Uterus (tissue), 4 donors: ENCODE results near the gene ERVFRD-1. TPM values are rescaled to one million over a fixed set of nuclear protein-coding genes. Genes with fewer than 3 reads are reported as not detected.

Source experiments
- DNase-seq, 2 donors: peaks; one replicate each; pipeline ENCODE4 v3.0.0-alpha.2; 2019 to 2020
- H3K27ac ChIP-seq, 2 donors: fragments of 200-600 bp; sonication (generic); 1 replicate in 1 of 2; 2 replicates in 1 of 2; pipeline ENCODE4 v1.5.1; 2016 to 2018
- H3K27me3 ChIP-seq, 2 donors: fragments of 200-600 bp; sonication (generic); one replicate each; pipeline ENCODE4 v1.5.1; 2018 to 2019; ENCODE audit warnings: control low read depth in 1 of 2
- H3K36me3 ChIP-seq, 2 donors: fragments of 200-600 bp; sonication (generic); one replicate each; pipeline ENCODE4 v1.5.1; 2019; ENCODE audit warnings: control low read depth in 1 of 2
- H3K4me1 ChIP-seq, 2 donors: fragments of 200-600 bp; sonication (generic); one replicate each; pipeline ENCODE4 v1.5.1; 2018 to 2019; ENCODE audit warnings: control low read depth in 1 of 2
- H3K4me3 ChIP-seq, 2 donors: fragments of 200-600 bp; sonication (generic); 1 replicate in 1 of 2; 2 replicates in 1 of 2; pipeline ENCODE4 v1.5.1; 2018 to 2019; ENCODE audit warnings: mild to moderate bottlenecking in 1 of 2
- H3K9me3 ChIP-seq, 2 donors: fragments of 200-600 bp; sonication (generic); one replicate each; pipeline ENCODE4 v1.5.1; 2019; ENCODE audit warnings: control low read depth in 1 of 2
- POLR2A ChIP-seq, 2 donors: fragments of 450-650 bp; IDR thresholded peaks; one replicate each; pipeline ENCODE4 v1.6.1; 2016; ENCODE audit warnings: antibody characterized with exemption in 2 of 2, mild to moderate bottlenecking in 1 of 2, moderate library complexity in 1 of 2
- intact Hi-C: fragments of 100-400 bp; cut with DNase I; formaldehyde crosslinking; loops from one replicate; pipeline ENCODE4 v1.15.1; 2023; ENCODE audit warnings: low total_unique reads
- total RNA-seq, 4 donors: library from RNA; depleted of rRNA in 3 of 4; stranded (reverse); fragments of >200 nt in 3 of 4; gene quantifications; one replicate each; pipeline versions ENCODE4 v1.1.0 to v1.2.4, GENCODE V29; 2014 to 2023
- TF ChIP-seq, protein P1 (sequence below), 4 experiments: fragments of 200-600 bp in 2 of 4; fragments of 450-650 bp in 2 of 4; sonication (generic) in 2 of 4; IDR thresholded peaks; one replicate each; pipeline ENCODE4 v1.5.1; 2016 to 2019; ENCODE audit warnings: antibody characterized with exemption in 4 of 4, mild to moderate bottlenecking in 2 of 4, moderate library complexity in 1 of 4
- donor health status: DM: yes; HTN: yes; CAD: no.

ERVFRD-1 gene
- total RNA-seq, 4 donors from 2014 or later, result 0.14 to 0.21 TPM; not detected in 2

DNA sequence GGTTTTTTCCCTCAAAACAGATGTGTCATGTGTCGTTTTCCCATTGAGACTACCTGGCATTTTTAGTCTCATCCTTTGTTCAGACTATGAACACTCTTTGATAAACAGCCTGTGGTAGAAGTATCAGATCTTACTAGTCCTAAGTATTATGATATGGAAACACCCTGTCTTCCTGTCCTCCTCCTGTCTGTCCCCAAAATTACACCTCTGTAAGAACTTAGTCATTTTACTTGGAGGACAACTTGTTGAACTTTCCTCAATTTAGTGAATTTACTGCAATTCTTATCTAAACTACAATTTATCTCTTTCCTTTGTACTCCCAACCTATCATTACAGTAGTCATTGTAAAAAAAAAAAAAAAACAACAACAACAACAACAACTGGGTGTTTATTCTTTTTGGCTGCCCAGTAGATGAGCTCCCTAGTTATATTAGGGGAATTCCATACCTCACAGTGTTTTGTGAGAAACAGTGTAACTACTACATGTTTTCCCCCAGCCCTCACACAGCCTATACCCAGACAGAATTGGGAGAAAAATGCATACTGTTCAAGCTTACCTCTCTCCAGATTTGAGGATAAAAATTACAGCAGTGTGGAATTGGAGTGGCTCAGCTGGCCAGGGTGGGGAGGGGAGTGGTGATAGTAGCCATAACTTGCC lies 18.5 kb upstream of the ERVFRD-1 start:
- Histone ChIP-seq H3K27ac (no peak overlapping the region), H3K4me3 (no peak overlapping the region), H3K4me1 (peaks cover 0 to 4% of the 10 kb centered on the region in 2 donors), H3K27me3 (no peaks in the 10 kb centered on the region), H3K36me3 (no peaks in the 10 kb centered on the region), H3K9me3 (no peaks in the 10 kb centered on the region)
- DNase-seq, result no peak
- no peak for TF ChIP-seq POLR2A (IDR thresholded peaks at IDR 0.05)
- intact Hi-C loops, result no loop called here

DNA sequence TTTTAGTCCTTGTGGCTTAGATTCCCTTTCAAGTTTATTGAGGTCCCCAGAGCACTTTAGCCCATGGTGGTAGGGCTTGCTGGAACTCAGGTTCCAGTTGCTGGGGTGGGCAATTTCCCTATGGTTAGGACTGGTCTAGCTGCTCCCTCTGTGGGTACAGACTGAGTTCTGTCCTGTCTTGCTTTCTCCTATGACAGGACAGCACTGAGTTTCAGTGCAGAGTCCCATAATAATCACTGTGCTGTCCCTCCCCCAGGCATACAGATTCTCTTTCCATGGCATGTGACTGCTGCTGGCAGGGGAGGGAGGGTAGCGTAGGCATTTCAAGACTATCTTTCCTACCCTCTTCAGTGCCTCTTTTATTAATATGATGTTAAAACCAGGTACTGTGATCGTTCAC lies 17.1 kb upstream of the ERVFRD-1 start:
- no peak for DNase-seq
- H3K27me3 ChIP-seq, result no peaks in the 10 kb centered on the region
- no peak overlapping the region for H3K27ac ChIP-seq
- H3K9me3 ChIP-seq, result no peaks in the 10 kb centered on the region
- intact Hi-C loops, result no loop called here
- no peak for TF ChIP-seq POLR2A (IDR thresholded peaks at IDR 0.05)
- TF ChIP-seq, protein P1, sequence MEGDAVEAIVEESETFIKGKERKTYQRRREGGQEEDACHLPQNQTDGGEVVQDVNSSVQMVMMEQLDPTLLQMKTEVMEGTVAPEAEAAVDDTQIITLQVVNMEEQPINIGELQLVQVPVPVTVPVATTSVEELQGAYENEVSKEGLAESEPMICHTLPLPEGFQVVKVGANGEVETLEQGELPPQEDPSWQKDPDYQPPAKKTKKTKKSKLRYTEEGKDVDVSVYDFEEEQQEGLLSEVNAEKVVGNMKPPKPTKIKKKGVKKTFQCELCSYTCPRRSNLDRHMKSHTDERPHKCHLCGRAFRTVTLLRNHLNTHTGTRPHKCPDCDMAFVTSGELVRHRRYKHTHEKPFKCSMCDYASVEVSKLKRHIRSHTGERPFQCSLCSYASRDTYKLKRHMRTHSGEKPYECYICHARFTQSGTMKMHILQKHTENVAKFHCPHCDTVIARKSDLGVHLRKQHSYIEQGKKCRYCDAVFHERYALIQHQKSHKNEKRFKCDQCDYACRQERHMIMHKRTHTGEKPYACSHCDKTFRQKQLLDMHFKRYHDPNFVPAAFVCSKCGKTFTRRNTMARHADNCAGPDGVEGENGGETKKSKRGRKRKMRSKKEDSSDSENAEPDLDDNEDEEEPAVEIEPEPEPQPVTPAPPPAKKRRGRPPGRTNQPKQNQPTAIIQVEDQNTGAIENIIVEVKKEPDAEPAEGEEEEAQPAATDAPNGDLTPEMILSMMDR (IDR thresholded peaks at IDR 0.05), result no peak
- no peak overlapping the region for H3K4me3 ChIP-seq
- no peaks in the 10 kb centered on the region for H3K36me3 ChIP-seq
- peaks cover 0 to 4% of the 10 kb centered on the region in 2 donors for H3K4me1 ChIP-seq

DNA sequence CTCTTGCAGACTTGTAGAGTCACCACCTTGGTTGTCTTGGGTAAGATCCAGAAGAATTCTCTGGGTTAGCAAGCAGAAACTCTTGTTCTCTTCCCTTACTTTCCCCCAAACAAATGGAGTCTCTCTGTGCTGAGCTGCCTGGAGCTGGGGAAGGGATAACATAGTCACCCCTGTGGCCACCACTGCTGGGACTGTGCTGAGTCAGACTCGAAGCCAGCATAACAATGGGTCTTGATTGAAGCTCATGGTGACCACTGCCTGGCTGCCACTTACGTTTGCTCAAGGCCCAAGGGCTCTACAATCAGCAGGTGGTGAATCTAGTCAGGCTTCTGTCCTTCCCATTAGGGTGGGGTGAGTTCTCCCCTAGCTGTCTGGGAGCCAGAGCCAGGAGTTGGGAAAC lies 15.4 kb upstream of the ERVFRD-1 start:
- H3K27me3 ChIP-seq, result no peaks in the 10 kb centered on the region

DNA sequence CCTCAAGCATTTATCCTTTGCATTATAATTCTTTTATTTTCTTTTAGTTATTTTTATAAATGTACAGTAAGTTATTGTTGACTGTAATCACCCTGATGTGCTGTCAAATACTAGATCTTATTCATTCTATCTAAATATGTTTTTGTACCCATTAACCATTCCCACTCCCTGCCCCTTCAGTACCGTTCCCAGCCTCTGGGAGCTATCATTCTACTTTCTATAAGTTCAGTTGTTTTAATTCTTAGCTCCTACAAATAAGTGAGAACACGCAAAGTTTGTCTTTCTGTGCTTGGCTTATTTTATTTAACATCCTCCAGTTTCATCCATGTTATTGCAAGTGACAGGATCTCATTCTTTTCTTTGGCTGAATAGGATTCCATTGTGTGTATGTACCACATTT lies 12.5 kb upstream of the ERVFRD-1 start:
- TF ChIP-seq POLR2A (IDR thresholded peaks at IDR 0.05), result no peak
- TF ChIP-seq, protein P1 (IDR thresholded peaks at IDR 0.05), result no peak
- H3K9me3 ChIP-seq, result no peaks in the 10 kb centered on the region
- no peak for DNase-seq
- no peaks in the 10 kb centered on the region for H3K36me3 ChIP-seq
- H3K27ac ChIP-seq, result no peak overlapping the region
- H3K4me1 ChIP-seq, result peaks cover 0 to 4% of the 10 kb centered on the region in 2 donors
- no peak overlapping the region for H3K4me3 ChIP-seq
- no peaks in the 10 kb centered on the region for H3K27me3 ChIP-seq
- intact Hi-C loops, result no loop called here

More for the DNA sequence above, 15.4 kb upstream of the ERVFRD-1 start:
- Histone ChIP-seq H3K27ac (no peak overlapping the region), H3K36me3 (no peaks in the 10 kb centered on the region), H3K4me1 (peaks cover 0 to 4% of the 10 kb centered on the region in 2 donors), H3K9me3 (no peaks in the 10 kb centered on the region), H3K4me3 (no peak overlapping the region)
- intact Hi-C loops, result no loop called here
- TF ChIP-seq, protein P1 (IDR thresholded peaks at IDR 0.05), result no peak
- no peak for TF ChIP-seq POLR2A (IDR thresholded peaks at IDR 0.05)
- no peak for DNase-seq

DNA sequence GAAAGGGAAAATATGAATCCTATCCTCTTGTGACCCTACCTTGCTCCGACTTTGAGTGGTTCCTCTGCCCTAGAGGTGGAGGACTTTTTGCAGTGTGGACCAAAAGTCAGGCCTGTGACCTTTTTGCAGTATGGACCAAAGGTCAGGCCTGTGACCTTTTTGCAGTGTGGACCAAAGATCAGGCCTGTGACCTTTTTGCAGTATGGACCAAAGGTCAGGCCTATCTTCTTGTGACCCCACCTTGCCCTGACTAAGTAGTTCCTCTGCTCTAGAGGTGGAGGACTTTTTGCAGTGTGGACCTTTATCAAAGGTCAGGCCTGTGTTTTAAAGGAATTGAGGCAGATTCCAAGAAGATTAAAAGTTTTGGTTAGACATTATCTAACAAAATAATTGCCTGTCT lies 10.9 kb upstream of the ERVFRD-1 start:
- intact Hi-C loops, result no loop called here
- H3K36me3 ChIP-seq, result no peaks in the 10 kb centered on the region
- no peaks in the 10 kb centered on the region for H3K27me3 ChIP-seq
- H3K27ac ChIP-seq, result no peak overlapping the region
- H3K4me3 ChIP-seq, result no peak overlapping the region
- DNase-seq, result no peak
- H3K9me3 ChIP-seq, result no peaks in the 10 kb centered on the region
- no peak for TF ChIP-seq POLR2A (IDR thresholded peaks at IDR 0.05)
- TF ChIP-seq, protein P1 (IDR thresholded peaks at IDR 0.05), result no peak
- H3K4me1 ChIP-seq, result no peaks in the 10 kb centered on the region
